GM23248 (cell line): ENCODE measurements around the gene ST6GAL1.
"Not testable (repeated sequence)": the region's sequence is repeated elsewhere in the genome, so short reads cannot be mapped to it uniquely, and the experiment has no call there.

Experiments used
- EZH2 ChIP-seq: fragments of 200-600 bp; sonication (generic); IDR thresholded peaks from 2 replicates; pipeline ENCODE4 v1.6.1; 2018; ENCODE audit warnings: antibody characterized with exemption, mild to moderate bottlenecking; ENCODE audit not compliant: insufficient read depth, poor library complexity, severe bottlenecking
- EZH2phosphoT487 ChIP-seq: fragments of 200-600 bp; sonication (generic); IDR thresholded peaks from 2 replicates; pipeline ENCODE4 v1.6.1; 2018; ENCODE audit warnings: antibody characterized with exemption, moderate library complexity, mild to moderate bottlenecking, low read depth; ENCODE audit not compliant: insufficient read depth

DNA sequence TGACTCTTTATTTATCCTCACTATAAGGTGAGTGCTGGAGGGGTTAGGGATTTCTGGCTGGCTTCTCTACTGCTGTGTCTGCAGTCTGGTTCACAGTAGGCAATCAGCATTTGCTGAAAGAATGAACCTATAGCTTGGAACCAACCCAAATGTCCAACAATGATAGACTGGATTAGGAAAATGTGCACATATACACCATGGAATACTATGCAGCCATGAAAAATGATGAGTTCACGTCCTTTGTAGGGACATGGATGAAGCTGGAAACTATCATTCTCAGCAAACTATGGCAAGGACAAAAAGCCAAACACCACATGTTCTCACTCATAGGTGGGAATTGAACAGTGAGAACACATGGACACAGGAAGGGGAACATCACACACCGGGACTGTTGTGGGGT, 93.0 kb downstream of the ST6GAL1 start:
- TF ChIP-seq EZH2phosphoT487, EZH2: not testable (repeated sequence)
